Measurements from ENCODE around the gene TNFRSF14. TPM values are rescaled to one million over a fixed set of nuclear protein-coding genes. Genes with fewer than 3 reads are reported as not detected.

The TNFRSF14 gene
- total and polyA plus RNA-seq, 9 of the 15 experiments (the other 6 are each of a cell fraction or from before 2014, with no cell fraction given): 0.11 to 2.3 (median 0.68) TPM; not detected in 2

GRCh38 chr1:2544093-2544874 lies 11.9 kb upstream of the TNFRSF14 start (continued):
- TF ChIP-seq ZNF79 (CRISPR knock-in tag; IDR thresholded peaks at IDR 0.05; ENCODE audit: low read depth) (no peak), NRF1 (conservative IDR thresholded peaks at IDR 0.05 in 1 of 2, IDR thresholded peaks at IDR 0.05 in 1 of 2) (peak; percentile 7 to 15; a peak in 2 of 4 replicates), TCF7L2 (IDR thresholded peaks at IDR 0.05; ENCODE audit: low read depth, low read length) (no peak), TAF9B (IDR thresholded peaks at IDR 0.05; ENCODE audit: partially characterized antibody) (no peak), CCNT2 (IDR thresholded peaks at IDR 0.05; ENCODE audit: borderline replicate concordance, extremely low read depth, insufficient read length, low read depth, low read length) (no peak), NCOR1 (IDR thresholded peaks at IDR 0.05) (no peak), MAFG (tag; conservative IDR thresholded peaks at IDR 0.05) (no peak), SRF (CRISPR knock-in tag; IDR thresholded peaks at IDR 0.05) (no peak), ZNF217 (CRISPR knock-in tag; IDR thresholded peaks at IDR 0.05) (no peak), CCAR2 (IDR thresholded peaks at IDR 0.05; ENCODE audit: low read depth, low read length) (no peak), BRCA1 (IDR thresholded peaks at IDR 0.05) (no peak), BRCA1 (CRISPR knock-in tag; IDR thresholded peaks at IDR 0.05) (no peak), HLTF (IDR thresholded peaks at IDR 0.05) (no peak), NR0B1 (IDR thresholded peaks at IDR 0.05; ENCODE audit: partially characterized antibody) (no peak), C11orf30 (IDR thresholded peaks at IDR 0.05; ENCODE audit: low read depth) (no peak), TFAP4 (CRISPR knock-in tag; IDR thresholded peaks at IDR 0.05; ENCODE audit: borderline replicate concordance) (peak; percentile 76), POLR3A (IDR thresholded peaks at IDR 0.05; ENCODE audit: borderline replicate concordance, extremely low read depth, insufficient read depth, insufficient read length) (no peak), U2AF1 (optimal IDR thresholded peaks at IDR 0.05; ENCODE audit: low read depth, low read length) (no peak), POLR2AphosphoS2 (IDR thresholded peaks at IDR 0.05; ENCODE audit: low read length) (no peak), ZNF23 (CRISPR knock-in tag; IDR thresholded peaks at IDR 0.05) (no peak), ZNF609 (CRISPR knock-in tag; IDR thresholded peaks at IDR 0.05; ENCODE audit: borderline replicate concordance) (no peak), HDAC2 (IDR thresholded peaks at IDR 0.05) (peak; percentile 52; the same call in 1 of the 2 replicates)
